ENCODE measurements around the gene BMS1.
"Not testable (repeated sequence)": the region's sequence is repeated elsewhere in the genome, so short reads cannot be mapped to it uniquely, and the experiment has no call there.

Gene BMS1

DNA sequence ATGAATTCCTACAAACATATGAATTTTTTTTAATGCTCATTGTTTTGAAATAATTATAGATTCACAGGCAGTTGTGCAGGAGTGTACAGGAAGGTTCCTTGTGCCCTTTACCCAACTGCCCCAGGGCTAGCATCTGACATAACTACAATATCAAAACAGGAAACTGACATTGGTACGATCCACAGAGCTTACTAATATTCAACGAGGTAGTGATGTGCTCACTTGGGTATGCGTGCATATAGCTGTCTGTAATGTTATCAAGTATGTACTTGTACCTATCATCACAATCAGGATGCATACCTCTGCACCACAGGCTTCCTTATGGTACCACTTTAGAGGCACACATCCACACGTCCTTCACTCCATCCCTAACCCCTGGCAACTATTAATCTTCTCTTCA is 68.3 kb downstream of the BMS1 start:
- DNase-seq = no peak
- Mint-ChIP-seq H3K36me3 (ENCODE audit: low read depth) (no peaks in the 10 kb centered on the region), H3K9me3 (peaks cover 25% of the 10 kb centered on the region), H3K27me3 (ENCODE audit: low read depth, poor library complexity) (peaks cover 31% of the 10 kb centered on the region), H3K27ac (no peak overlapping the region), H3K4me1 (no peaks in the 10 kb centered on the region), H3K4me3 (no peak overlapping the region)
- TF ChIP-seq, protein P1, sequence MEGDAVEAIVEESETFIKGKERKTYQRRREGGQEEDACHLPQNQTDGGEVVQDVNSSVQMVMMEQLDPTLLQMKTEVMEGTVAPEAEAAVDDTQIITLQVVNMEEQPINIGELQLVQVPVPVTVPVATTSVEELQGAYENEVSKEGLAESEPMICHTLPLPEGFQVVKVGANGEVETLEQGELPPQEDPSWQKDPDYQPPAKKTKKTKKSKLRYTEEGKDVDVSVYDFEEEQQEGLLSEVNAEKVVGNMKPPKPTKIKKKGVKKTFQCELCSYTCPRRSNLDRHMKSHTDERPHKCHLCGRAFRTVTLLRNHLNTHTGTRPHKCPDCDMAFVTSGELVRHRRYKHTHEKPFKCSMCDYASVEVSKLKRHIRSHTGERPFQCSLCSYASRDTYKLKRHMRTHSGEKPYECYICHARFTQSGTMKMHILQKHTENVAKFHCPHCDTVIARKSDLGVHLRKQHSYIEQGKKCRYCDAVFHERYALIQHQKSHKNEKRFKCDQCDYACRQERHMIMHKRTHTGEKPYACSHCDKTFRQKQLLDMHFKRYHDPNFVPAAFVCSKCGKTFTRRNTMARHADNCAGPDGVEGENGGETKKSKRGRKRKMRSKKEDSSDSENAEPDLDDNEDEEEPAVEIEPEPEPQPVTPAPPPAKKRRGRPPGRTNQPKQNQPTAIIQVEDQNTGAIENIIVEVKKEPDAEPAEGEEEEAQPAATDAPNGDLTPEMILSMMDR (IDR thresholded peaks at IDR 0.05) = no peak

GRCh38 chr10:42859256-42859655 is 76.7 kb downstream of the BMS1 start:
- Mint-ChIP-seq H3K27me3 (ENCODE audit: low read depth, poor library complexity) (peaks cover 46% of the 10 kb centered on the region), H3K4me3 (no peak overlapping the region), H3K36me3 (ENCODE audit: low read depth) (no peaks in the 10 kb centered on the region), H3K4me1 (peaks cover 7% of the 10 kb centered on the region), H3K9me3 (no peaks in the 10 kb centered on the region), H3K27ac (no peak overlapping the region)
- TF ChIP-seq, protein P1 (IDR thresholded peaks at IDR 0.05) = no peak
- DNase-seq = no peak

GRCh38 chr10:42860016-42860415 is 77.4 kb downstream of the BMS1 start:
- H3K4me3 Mint-ChIP-seq; H3K4me1 Mint-ChIP-seq; H3K36me3 Mint-ChIP-seq (ENCODE audit: low read depth); H3K9me3 Mint-ChIP-seq; H3K27ac Mint-ChIP-seq; DNase-seq: not testable (repeated sequence)
- H3K27me3 Mint-ChIP-seq (ENCODE audit: low read depth, poor library complexity) = peaks cover 49% of the 10 kb centered on the region

GRCh38 chr10:42862801-42863200 is 80.2 kb downstream of the BMS1 start:
- H3K9me3 Mint-ChIP-seq, H3K4me3 Mint-ChIP-seq: not testable (repeated sequence)

GRCh38 chr10:42864575-42864974 is 82.0 kb downstream of the BMS1 start:
- Mint-ChIP-seq H3K36me3 (ENCODE audit: low read depth) (no peaks in the 10 kb centered on the region), H3K27me3 (ENCODE audit: low read depth, poor library complexity) (peaks cover 65% of the 10 kb centered on the region), H3K27ac (no peak overlapping the region), H3K4me1 (peaks cover under 1% of the 10 kb centered on the region), H3K9me3 (no peaks in the 10 kb centered on the region), H3K4me3 (no peak overlapping the region)
- no peak for DNase-seq
- TF ChIP-seq, protein P1 (IDR thresholded peaks at IDR 0.05) = no peak

More at GRCh38 chr10:42862801-42863200, 80.2 kb downstream of the BMS1 start:
- H3K36me3 Mint-ChIP-seq (ENCODE audit: low read depth); DNase-seq; H3K27ac Mint-ChIP-seq; H3K4me1 Mint-ChIP-seq: not testable (repeated sequence)
- H3K27me3 Mint-ChIP-seq (ENCODE audit: low read depth, poor library complexity) = peaks cover 66% of the 10 kb centered on the region

DNA sequence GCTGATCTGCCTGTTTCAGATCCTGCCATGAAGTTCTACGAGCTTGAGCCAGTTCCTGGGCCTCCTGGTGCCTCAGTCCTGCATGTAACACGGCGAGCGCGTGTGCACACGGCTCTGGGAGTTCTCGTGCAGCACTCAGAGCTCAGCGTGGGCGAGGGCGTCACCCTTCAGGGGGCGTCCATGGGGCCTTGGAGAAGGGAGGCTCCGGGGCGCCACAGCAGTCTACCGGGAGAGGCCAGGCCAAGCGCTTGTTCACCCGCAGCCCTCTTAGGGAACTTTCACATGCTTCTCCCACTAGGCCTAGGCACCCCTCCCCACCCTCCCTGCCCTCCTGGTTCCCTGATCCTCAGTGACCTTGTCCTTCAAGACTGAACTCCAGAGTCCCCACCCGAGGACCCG is 83.1 kb downstream of the BMS1 start:
- Mint-ChIP-seq H3K4me3 (no peak overlapping the region), H3K9me3 (no peaks in the 10 kb centered on the region), H3K36me3 (ENCODE audit: low read depth) (no peaks in the 10 kb centered on the region), H3K4me1 (no peaks in the 10 kb centered on the region), H3K27ac (no peak overlapping the region), H3K27me3 (ENCODE audit: low read depth, poor library complexity) (peaks cover 66% of the 10 kb centered on the region)
- no peak for DNase-seq
- TF ChIP-seq, protein P1 (IDR thresholded peaks at IDR 0.05) = no peak

- no peak overlapping the region for H3K4me3 Mint-ChIP-seq
Measured at GRCh38 chr10:42866115-42866995, 83.8 kb downstream of the BMS1 start.

More at GRCh38 chr10:42866115-42866995, 83.8 kb downstream of the BMS1 start:
- H3K27me3 Mint-ChIP-seq (ENCODE audit: low read depth, poor library complexity) = peaks cover 60% of the 10 kb centered on the region
- H3K9me3 Mint-ChIP-seq = no peaks in the 10 kb centered on the region
- no peak overlapping the region for H3K27ac Mint-ChIP-seq
- TF ChIP-seq, protein P1 (IDR thresholded peaks at IDR 0.05) = peak; percentile 84
- peak; percentile 88 for DNase-seq
- H3K36me3 Mint-ChIP-seq (ENCODE audit: low read depth) = no peaks in the 10 kb centered on the region
- H3K4me1 Mint-ChIP-seq = peaks cover 1% of the 10 kb centered on the region

All from nephron progenitor cell (in vitro differentiated cells).